K562 (cell line): ENCODE results near the gene CD9. TPM values are rescaled to one million over a fixed set of nuclear protein-coding genes. Genes with fewer than 3 reads are reported as not detected.

Source experiments
- ARNT ChIP-seq, 2 experiments: fragments of 450-650 bp; IDR thresholded peaks; 2 replicates each; pipeline ENCODE4 v1.6.1; 2016; ENCODE audit warnings: mild to moderate bottlenecking in 1 of 2
- ATF4 ChIP-seq: fragments of 450-650 bp; formaldehyde crosslinking; IDR thresholded peaks from 2 replicates; pipeline ENCODE4 v1.4.0; 2022; ENCODE audit warnings: mild to moderate bottlenecking, moderate library complexity
- ZNF224 ChIP-seq: sonication (generic); formaldehyde crosslinking; IDR thresholded peaks from 2 replicates; pipeline ENCODE4 v1.8.0; 2022; ENCODE audit warnings: mild to moderate bottlenecking, missing genetic modification reagents
- ZNF592 ChIP-seq: fragments of 450-650 bp; IDR thresholded peaks from 2 replicates; pipeline ENCODE4 v1.6.1; 2017; ENCODE audit warnings: antibody characterized with exemption, mild to moderate bottlenecking
- polyA plus RNA-seq, 8 experiments: library from polyadenylated mRNA; depleted of rRNA in 4 of 8; stranded (reverse) in 5 of 8; unstranded in 3 of 8; fragments of >200 nt; fragmentation: Nextera tagmentation in 2 of 8; fragmentation: Illumina TruSeq in 1 of 8; extraction: Ambion mirVana in 2 of 8; extraction: Trizol in 1 of 8; gene quantifications; 2 replicates each; pipeline versions ENCODE4 v1.2.1 to v1.2.3, GENCODE V29; 2011 to 2014; ENCODE audit warnings: inconsistent platforms in 1 of 8, missing spikeins in 1 of 8
- total RNA-seq, 7 experiments: library from RNA; depleted of rRNA in 6 of 7; stranded (reverse); fragments of >200 nt in 6 of 7; fragmentation: Illumina TruSeq in 2 of 7; extraction: Trizol in 2 of 7; gene quantifications; 2 replicates each; pipeline versions ENCODE4 v1.2.1 to v1.2.3, GENCODE V29; 2011 to 2021; ENCODE audit warnings: low replicate concordance in 1 of 7

The CD9 gene
- total and polyA plus RNA-seq, 9 of the 15 experiments (the other 6 are each of a cell fraction or from before 2014, with no cell fraction given), result 0.43 to 5.6 (median 0.62) TPM

GRCh38 chr12:6198985-6199530 is 1.1 kb upstream of the CD9 start (continued):
- no peak for TF ChIP-seq ZNF592
- TF ChIP-seq ZNF224 (CRISPR knock-in tag), result no peak
- TF ChIP-seq ATF4 (CRISPR knock-in tag), result no peak
- no peak for TF ChIP-seq ARNT (IDR thresholded peaks at IDR 0.05)
